GM21447 (cell line): ENCODE data around the gene OR2A7.
"Not testable (repeated sequence)": the region's sequence is repeated elsewhere in the genome, so short reads cannot be mapped to it uniquely, and the experiment has no call there.

Experiments
- ATAC-seq: cut with Tn5 transposase; IDR thresholded peaks from one replicate; pipeline ENCODE4 v1.9.1; 2021; ENCODE audit not compliant: unreplicated experiment

The OR2A7 gene

GRCh38 chr7:144255471-144255897 is 9.1 kb downstream of the OR2A7 start:
- ATAC-seq = no peak

- ATAC-seq = not testable (repeated sequence)
Measured at GRCh38 chr7:144252307-144252706, 12.3 kb downstream of the OR2A7 start.

- not testable (repeated sequence) for ATAC-seq
Measured at GRCh38 chr7:144247674-144248330, 16.8 kb downstream of the OR2A7 start.

- not testable (repeated sequence) for ATAC-seq
Measured at GRCh38 chr7:144246967-144247366, 17.6 kb downstream of the OR2A7 start.

GRCh38 chr7:144245372-144245771 is 19.2 kb downstream of the OR2A7 start:
- ATAC-seq = not testable (repeated sequence)

GRCh38 chr7:144239365-144239764 is 25.2 kb downstream of the OR2A7 start, which contains the start of gene OR2A42:
Gene OR2A42 (minus strand): TSS chr7:144239605. CDS start chr7:144232843, 6,762 bp downstream.
- ATAC-seq = not testable (repeated sequence)

GRCh38 chr7:144238530-144239082 is 26.0 kb downstream of the OR2A7 start:
- ATAC-seq = not testable (repeated sequence)

- ATAC-seq = not testable (repeated sequence)
Measured at GRCh38 chr7:144233039-144233438, 31.6 kb downstream of the OR2A7 start.

GRCh38 chr7:144231027-144231426 is 33.6 kb downstream of the OR2A7 start:
- not testable (repeated sequence) for ATAC-seq

- not testable (repeated sequence) for ATAC-seq
Measured at GRCh38 chr7:144228810-144229209, 35.8 kb downstream of the OR2A7 start.

GRCh38 chr7:144226866-144227265 is 37.7 kb downstream of the OR2A7 start:
- ATAC-seq = not testable (repeated sequence)

- not testable (repeated sequence) for ATAC-seq
Measured at GRCh38 chr7:144223675-144224074, 40.9 kb downstream of the OR2A7 start.

- ATAC-seq = not testable (repeated sequence)
Measured at GRCh38 chr7:144220531-144220930, 44.1 kb downstream of the OR2A7 start.

GRCh38 chr7:144219149-144219548 is 45.4 kb downstream of the OR2A7 start:
- ATAC-seq = not testable (repeated sequence)

- not testable (repeated sequence) for ATAC-seq
Measured at GRCh38 chr7:144218581-144218980, 46.0 kb downstream of the OR2A7 start.

GRCh38 chr7:144217200-144217599 is 47.4 kb downstream of the OR2A7 start:
- ATAC-seq = not testable (repeated sequence)
